GM21723 (cell line): ENCODE results near the gene DECR2.
"Not testable (repeated sequence)": the region's sequence is repeated elsewhere in the genome, so short reads cannot be mapped to it uniquely, and the experiment has no call there.

Experiments used
- ATAC-seq: cut with Tn5 transposase; IDR thresholded peaks from one replicate; pipeline ENCODE4 v1.9.1; 2021; ENCODE audit warnings: mild to moderate bottlenecking, moderate library complexity; ENCODE audit not compliant: unreplicated experiment

Gene DECR2

DNA sequence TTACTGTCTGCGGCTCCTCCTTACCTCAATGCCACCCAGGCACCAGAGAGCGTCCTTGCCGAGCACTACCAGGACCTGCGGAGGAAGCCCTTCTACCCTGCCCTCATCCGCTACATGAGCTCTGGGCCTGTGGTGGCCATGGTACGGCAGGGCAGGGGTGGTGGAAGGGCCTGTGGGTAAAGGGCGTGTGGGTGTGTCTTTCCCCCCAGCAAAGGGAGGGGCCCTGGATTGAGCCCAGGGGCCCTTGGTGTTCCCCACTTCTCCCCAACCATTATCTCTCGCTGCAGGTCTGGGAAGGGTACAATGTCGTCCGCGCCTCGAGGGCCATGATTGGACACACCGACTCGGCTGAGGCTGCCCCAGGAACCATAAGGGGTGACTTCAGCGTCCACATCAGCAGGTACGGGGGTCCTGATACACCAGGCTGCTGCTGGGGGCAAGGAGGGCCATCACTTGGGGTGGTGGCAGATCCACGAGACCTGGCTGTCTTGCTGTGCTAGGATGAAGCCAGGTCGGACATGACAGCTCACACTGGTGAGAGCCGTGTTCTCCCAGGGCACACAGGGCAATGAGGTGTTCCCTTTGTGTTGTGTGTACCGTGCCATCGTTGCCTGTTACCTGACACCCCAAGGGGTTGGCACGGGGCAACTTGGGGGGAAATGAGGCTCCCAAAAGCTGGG lies 2.2 kb upstream of the DECR2 start:
- ATAC-seq = no peak

DNA sequence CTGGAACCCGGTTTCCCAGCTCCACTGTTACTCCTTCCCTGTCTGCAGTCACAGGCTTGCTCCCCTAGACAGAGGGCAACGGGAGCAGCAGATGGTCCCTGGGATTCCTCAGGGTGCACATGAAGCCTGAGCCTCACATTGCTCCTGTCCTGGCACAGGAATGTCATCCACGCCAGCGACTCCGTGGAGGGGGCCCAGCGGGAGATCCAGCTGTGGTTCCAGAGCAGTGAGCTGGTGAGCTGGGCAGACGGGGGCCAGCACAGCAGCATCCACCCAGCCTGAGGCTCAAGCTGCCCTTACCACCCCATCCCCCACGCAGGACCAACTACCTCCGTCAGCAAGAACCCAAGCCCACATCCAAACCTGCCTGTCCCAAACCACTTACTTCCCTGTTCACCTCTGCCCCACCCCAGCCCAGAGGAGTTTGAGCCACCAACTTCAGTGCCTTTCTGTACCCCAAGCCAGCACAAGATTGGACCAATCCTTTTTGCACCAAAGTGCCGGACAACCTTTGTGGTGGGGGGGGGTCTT lies 1.6 kb upstream of the DECR2 start:
- no peak for ATAC-seq

DNA sequence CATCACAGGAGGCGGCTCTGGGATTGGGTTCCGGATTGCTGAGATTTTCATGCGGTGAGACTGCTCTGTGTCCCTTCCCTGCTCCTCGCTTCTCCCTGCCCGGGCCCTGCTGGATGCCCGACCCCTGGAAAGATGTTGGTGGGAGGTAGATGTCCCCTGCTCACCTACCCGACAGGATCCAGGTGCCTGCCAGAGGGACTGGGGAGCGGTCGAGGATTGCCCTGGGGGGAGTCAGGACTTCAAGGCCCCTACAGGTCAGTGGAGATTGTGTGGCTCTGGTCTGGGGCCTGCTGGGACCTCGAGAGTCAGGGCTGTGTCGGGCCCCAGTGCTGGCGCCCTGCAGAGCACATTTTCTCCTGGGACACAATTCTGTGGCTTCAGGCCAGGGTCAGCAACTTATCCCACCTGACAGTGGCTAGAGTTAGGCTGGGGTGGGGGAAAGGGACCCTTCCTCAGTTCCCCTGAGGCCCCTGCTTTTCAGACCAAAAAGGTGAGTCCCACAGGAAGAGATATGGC lies 3.3 kb downstream of the DECR2 start:
- no peak for ATAC-seq

DNA sequence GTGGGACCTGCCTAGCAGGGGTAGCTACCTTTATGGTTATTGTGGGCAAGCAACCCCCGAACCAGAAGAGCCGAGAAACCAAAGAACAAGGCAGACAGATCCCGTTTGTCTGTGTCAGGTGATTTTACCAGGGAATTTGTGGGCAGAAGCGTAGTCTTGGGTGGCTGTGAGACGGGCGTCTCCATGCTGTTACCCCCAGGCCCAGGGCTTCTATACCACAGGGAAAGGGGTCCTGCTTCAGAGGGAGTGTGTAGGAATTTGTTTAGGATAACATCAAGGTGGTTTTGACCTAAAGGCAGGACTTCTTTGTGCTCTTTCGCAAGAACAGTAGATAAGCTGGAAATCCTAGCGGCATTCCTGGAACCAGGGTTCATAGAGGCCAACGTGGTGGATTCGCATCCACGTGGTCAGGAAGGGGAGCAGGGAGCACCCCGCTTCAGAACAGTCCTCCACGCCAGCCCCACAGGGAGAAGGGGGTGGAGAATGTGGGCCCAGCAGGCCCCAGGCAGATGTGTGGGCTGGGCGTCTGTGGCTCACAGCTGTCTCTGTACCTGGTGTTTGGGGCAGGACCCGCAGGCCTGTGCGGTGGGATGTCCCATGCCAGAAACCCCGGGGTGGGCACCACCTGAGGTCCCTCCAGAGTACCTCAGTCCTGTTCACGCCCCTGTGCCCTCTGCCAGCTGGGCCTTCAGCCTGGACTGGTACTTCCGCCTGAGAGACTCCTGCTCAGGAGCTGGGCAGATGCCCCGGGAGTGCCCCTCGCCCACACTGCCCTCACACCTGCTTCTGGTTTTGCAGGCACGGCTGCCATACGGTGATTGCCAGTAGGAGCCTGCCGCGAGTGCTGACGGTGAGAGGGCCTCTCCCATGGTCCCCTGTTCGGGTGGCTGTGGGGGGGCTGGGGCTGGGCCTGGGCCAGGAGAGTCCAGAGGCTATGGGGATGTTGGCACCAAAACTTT lies 4.1 kb downstream of the DECR2 start:
- ATAC-seq = no peak

DNA sequence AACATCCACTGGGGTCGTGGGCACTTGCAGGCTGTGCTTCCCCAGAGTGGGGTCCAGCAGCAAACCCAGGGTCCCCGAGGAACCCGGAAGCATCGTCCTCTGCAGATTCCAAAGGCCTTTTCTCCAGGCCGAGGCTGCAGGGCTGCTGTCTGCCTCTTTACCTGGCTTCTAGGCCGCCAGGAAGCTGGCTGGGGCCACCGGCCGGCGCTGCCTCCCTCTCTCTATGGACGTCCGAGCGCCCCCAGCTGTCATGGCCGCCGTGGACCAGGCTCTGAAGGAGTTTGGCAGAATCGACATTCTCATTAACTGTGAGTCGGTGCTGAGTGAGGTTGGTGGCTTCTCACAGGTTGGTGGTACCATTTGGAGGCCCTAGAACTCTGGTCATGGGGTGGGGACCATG lies 5.6 kb downstream of the DECR2 start:
- no peak for ATAC-seq

DNA sequence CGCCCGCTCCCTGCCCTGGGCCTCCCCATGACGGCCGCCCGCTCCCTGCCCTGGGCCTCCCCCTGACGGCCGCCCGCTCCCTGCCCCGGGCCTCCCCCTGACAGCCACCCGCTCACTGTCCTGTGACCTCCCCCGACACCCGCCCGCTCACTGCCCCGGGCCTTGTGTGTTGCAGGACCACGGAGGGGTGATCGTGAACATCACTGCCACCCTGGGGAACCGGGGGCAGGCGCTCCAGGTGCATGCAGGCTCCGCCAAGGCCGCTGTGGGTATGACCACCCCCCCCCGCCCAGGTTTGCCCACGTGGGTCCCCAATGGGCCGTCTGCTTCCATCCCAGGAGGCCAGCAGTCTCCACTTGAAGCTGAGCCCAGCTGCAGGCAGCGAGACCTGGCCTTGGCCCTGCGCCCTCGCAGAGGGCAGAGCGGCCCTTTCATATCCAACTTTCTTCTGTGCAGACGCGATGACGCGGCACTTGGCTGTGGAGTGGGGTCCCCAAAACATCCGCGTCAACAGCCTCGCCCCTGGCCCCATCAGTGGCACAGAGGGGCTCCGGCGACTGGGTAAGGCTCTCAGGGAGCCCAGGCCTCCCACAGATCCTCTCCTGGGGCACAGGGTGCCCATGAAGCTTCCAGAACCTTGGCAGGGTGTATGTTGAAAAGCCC lies 9.0 kb downstream of the DECR2 start:
- ATAC-seq = no peak

DNA sequence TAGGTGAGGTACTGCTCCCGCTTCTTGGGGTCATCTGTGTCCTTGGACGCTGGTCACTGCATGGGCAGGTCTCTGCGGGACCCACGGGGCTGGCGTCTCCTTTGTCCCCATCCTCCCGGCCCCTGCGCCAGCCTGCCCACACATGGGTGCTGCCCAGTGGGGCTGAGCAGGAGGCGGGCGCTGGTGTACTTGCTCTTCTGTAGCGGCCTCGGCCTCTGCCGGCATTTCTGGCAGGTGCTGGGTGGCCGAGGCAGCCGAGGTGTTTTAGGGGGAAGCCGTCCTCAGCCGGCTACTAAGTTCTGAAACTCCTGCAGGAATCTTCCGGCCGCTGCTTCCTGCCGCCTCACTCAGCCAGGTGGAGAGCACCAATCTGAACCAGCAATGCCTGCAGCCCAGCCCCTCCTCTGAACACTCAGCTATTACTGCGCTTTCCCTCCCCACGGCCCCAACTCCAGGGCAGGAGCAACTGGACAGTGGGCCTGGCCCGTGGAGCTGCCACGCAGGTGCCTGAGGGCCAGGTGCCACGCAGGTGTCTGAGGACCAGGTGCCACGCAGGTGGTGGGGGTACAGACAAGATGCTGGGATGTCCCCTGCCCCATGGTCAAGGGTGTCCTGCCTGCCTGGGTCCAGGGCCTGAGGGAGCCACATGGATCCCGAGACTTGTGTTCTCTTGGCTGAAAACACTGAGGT lies 10.0 kb downstream of the DECR2 start:
- ATAC-seq = no peak

DNA sequence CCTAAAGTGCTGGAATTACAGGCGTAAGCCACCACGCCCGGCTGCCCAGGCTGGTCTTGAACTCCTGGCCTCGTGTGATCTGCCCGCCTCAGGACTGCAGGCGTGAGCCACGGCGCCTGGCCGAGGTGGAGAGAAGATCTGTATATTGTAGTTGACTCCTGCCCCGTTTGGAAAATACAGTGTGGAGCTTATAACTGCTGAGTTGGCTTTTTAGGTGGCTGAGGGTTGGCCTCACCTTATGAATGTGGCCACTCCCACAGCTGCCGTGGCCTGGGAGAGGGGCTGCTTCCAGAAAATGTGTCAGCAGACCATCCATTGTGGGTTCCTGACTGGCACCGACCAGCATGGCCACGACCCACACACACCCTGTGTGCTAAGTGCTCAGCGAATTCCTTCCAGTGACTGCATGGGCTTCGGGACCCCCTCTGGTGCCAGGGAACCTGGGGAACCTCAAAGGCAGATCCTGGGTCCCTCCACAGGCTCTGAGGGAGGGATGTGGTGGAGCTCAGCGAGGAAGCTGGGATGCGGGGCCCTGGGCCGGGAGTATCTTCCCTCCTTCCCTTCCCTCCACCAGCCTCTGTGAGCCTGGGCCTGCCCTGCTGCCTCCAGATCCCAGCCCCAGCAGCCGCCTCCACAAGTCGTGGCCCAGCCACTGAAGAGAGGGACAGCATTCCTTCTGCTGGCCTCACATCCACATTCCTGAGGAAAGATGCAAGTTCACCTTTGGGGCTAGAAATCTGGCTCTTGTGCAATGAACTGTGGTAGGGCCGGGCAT lies 12.9 kb downstream of the DECR2 start:
- ATAC-seq = no peak

DNA sequence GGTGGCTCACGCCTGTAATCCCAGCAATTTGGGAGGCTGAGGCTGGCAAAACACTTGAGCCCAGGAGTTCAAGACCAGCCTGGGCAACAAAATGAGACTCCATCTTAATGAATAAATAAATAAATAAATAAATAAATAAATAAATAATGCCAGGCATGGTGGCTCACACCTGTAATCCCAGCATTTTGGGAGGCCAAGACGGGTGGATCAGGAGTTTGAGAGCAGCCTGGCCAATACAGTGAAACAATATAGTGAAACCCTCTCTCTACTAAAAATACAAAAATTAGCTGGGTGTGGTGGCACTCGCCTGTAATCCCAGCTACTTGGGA lies 13.4 kb downstream of the DECR2 start:
- ATAC-seq = not testable (repeated sequence)

DNA sequence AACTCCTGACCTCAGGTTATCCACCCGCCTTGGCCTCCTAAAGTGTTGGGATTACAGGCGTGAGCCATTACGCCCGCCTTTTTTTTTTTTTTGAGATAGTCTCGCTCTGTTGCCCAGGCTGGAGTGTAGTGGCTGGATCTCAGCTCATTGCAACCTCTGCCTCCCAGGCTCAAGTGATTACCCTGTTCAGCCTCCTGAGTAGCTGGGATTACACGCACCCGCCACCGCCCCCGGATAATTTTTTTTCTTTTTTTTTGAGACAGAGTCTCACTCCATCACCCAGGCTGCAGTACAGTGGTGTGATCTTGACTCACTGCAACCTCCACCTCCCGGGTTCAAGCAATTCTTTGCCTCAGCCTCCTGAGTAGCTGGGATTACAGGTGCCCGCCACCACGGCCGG lies 20.5 kb downstream of the DECR2 start:
- not testable (repeated sequence) for ATAC-seq

DNA sequence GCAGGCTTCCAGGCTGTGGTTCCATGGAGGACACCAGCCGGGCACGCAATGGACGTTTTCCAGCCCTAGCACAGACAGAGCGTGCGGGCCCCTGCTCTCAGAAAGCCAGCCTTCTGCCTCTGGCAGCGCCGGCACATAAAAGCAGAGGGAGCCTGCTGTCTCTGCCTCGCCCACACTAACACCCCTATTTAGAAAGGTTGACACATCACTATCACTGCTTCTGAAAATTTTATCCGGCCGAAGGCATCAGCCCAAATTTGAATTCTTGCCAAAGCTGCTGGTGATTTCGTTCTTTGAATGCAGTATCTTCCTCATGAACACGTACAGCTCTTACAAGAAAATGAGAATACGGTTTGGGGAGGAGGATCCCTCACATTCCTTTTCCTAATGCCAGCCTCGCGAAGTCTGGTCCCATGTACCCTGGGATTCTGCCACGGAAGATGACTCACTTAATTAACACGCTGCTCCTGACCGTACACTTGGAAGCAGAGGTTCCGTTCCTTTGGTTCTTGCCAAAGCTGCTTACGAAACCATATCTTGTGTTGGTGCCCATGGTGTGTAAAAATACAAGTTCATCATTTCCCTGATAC lies 22.4 kb downstream of the DECR2 start:
- ATAC-seq = no peak

DNA sequence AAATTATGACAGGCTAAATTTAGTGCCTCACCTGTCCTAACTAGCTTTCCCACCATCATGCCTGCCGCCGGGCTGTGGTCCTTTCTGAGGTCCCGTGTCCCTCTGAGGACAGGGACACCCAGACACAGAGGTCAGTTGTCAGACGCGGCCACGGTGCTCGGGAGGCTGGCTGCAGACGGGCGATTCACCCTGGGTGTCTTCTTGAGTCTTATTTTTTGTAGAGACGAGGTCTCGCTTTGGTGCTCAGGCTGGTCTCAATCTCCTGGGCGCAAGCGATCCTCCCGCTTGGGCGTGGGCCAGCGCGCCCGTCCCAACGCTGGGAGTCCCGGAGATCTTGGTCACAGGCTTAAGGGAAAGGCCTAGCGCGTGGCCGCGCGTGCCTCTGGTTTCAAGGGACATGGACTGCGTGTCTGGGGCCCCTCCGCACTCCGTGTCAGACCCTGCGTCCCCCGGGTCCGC lies 23.0 kb downstream of the DECR2 start:
- no peak for ATAC-seq

DNA sequence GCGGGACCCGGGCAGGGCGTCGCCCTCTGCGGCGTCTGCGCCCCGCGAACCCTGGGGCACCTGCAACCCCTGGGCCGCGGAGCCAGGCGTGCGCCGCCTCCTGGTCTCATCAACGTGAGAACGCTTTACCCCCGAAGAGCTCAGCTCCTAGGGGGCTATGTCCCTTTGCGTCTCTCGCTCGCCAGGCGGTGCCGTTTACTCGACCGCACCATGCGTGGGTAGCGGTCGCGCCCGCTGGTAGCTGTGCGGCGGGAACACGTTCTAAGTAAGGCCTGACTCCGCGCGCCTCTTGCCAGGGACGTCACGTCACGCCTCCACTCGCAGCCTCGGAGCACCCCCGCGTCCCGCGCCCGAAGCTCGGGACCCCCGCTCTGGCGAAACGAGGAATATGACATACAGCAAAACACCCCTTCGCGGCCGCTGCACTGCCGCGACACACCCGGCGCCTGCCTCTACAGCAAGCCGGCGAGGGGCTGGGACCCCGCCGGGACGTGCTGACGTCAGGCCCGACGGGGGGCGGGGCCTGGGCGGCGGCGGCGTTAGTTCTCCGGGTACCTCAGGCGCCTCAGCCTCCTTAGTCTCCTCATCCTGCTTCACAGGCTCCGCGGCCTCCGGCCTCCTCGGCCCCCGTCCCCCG lies 23.5 kb downstream of the DECR2 start, which contains the start of gene RAB11FIP3:
Gene RAB11FIP3, plus strand, starts transcription at position 568 of the 637 bp plus-strand sequence. CDS start 358 bp downstream, outside the sequence.
- peak; percentile 85 for ATAC-seq

DNA sequence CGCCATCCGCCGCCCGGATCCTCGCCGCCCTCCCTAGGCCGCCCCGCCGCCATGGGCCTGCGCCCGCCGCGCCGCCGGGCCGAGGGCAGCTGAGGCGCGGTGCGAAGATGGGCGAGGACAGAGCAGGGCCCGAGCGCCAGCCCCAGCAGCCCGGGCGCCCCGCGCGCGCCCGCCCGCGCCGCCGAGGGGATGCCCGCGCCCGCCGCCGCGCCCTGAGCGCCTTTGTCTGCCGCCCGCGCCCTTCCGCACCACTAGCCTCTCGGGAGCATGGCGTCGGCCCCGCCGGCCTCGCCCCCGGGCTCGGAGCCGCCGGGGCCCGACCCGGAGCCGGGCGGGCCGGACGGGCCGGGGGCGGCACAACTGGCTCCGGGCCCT lies 24.0 kb downstream of the DECR2 start:
- ATAC-seq = peak; percentile 46

DNA sequence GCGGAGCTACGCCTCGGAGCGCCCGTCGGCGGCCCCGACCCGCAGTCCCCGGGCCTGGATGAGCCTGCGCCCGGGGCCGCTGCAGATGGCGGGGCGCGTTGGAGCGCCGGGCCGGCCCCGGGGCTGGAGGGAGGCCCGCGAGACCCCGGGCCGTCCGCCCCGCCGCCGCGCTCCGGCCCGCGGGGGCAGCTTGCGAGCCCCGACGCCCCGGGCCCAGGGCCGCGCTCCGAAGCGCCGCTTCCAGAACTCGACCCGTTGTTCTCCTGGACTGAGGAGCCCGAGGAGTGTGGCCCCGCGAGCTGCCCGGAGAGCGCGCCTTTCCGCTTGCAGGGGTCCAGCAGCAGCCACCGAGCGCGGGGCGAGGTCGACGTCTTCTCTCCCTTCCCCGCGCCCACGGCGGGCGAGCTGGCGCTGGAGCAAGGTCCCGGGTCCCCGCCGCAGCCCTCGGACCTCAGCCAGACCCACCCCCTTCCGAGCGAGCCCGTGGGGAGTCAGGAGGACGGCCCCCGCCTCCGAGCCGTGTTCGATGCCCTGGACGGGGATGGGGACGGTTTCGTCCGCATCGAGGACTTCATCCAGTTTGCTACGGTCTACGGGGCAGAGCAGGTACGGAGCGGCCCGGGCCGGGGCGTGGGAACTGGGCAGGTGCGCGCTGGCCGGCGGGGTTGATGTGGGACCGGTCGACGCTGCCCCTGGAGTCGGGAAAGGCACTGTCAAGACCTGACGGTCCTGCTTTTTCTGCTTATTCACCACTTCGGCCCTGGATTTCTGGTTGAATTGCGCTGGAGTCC lies 24.6 kb downstream of the DECR2 start:
- peak; percentile 24 for ATAC-seq

DNA sequence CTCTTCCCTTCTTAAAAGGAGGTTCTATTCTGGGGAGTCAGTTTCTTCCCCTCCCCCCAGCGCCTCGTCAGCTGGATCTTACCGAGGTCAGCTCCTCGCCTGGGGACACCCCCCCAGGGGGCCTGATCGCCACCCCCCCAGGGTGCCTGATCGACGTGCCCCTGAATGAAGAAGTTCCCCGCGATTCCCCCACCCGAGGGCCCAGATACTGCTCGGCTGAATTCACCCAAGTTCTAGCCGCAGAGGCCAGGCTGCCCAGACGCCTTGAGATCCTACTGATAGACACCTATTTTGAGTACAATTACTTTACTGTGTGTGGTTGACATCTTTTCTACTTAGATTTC lies 25.2 kb downstream of the DECR2 start:
- ATAC-seq = no peak

DNA sequence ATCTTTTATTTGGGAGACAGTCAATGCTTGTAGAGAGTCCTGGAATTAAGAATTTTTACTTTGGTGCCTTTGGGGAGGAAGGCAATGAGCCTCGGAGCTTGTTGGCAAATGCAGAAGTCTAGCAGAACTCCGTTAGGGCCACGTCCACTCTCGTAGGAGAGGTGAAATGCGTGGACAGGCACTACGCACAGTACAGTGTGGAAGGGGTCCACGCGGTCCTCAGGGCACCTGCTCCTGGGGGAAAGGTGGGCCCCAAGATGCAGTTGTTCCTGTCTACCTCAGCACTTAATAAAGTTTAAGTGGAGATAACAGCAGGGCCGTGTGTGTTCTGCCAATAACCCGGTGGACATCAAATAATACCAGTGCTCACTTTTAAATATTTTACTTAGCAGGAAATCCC lies 25.6 kb downstream of the DECR2 start:
- no peak for ATAC-seq

DNA sequence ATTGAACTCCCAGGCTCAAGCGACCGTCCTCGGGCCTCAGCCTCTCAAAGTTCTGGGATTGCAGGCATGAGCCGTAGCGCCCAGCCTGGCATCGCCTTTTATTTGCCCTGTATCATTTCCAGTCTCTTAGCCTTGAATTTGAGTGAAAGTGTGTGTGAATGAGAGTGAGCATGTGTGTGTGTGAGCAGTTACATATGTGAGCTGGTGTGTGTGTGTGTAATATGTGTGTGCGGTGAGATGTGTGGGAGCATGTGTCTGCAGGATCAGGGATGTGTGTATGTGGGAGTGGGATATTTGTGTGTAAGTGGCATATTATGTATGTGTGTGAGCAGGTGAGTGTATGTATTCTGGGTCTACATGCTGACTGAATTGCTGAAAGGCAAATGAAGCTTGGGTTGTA lies 29.2 kb downstream of the DECR2 start:
- ATAC-seq = no peak
